ENCODE data around the gene CLDN5. TPM values are rescaled to one million over a fixed set of nuclear protein-coding genes. Genes with fewer than 3 reads are reported as not detected.
A peak's percentile ranks its signal among the peaks of the same experiment; 100 is the strongest.

The CLDN5 gene
- total RNA-seq, 4 donors from 2014 or later, result 22.1 to 112 (median 56.8) TPM

DNA sequence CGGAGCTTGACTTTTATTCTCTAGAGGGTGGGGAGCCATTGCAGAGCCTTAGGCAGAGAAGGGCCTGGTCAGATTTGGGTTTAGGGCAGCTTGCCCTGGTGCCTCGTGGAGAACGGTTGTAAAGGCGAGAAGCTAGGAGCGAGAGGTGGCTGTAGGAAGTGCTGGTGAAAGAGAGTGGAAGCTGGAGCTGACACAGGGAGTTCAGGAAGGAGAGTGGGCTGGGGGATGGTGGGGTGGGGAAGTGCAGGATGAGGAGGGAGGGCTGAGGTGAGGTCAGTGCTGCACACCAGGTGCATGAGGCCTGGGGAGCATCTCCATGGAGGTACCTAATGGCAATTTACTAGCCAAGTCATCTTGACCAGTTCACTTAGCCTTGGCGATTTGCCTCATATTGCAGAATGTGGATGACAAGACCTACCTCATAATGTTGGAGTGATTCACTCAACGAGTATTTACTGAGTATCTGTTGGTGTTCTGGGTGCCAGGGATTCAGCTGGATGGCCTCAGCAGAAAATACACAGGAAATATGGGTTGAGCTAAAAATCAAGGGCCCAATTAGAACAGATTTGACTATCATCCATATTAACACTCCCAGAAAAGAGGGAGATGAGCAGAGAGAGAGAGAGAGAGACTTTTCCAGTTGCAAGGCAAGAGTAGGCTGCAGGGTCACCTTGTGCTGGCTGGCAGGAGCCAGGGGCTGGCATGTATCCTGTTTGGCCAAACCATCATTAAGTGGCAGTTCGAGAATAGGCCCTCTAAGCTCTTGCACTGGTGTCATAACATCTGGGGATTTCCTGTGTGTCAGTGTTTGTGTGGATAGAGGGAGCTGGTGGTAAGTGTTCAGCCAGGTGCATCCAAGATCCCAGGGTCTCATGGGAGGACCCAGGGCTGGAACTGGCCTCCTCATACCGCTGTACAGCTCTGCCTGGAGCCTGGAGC, 44.4 kb upstream of the CLDN5 start:
- no peak for DNase-seq (ENCODE audit: low spot score in 2 of 2)
- no peaks in the 10 kb centered on the region for H3K9me3 ChIP-seq
- peaks cover 11% of the 10 kb centered on the region for H3K4me1 ChIP-seq
- peaks cover 6% of the 10 kb centered on the region for H3K27me3 ChIP-seq
- TF ChIP-seq EP300 (IDR thresholded peaks at IDR 0.05) (no peak), POLR2A (IDR thresholded peaks at IDR 0.05) (no peak), POLR2AphosphoS5 (IDR thresholded peaks at IDR 0.05) (no peak)
- TF ChIP-seq, protein P1, sequence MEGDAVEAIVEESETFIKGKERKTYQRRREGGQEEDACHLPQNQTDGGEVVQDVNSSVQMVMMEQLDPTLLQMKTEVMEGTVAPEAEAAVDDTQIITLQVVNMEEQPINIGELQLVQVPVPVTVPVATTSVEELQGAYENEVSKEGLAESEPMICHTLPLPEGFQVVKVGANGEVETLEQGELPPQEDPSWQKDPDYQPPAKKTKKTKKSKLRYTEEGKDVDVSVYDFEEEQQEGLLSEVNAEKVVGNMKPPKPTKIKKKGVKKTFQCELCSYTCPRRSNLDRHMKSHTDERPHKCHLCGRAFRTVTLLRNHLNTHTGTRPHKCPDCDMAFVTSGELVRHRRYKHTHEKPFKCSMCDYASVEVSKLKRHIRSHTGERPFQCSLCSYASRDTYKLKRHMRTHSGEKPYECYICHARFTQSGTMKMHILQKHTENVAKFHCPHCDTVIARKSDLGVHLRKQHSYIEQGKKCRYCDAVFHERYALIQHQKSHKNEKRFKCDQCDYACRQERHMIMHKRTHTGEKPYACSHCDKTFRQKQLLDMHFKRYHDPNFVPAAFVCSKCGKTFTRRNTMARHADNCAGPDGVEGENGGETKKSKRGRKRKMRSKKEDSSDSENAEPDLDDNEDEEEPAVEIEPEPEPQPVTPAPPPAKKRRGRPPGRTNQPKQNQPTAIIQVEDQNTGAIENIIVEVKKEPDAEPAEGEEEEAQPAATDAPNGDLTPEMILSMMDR (IDR thresholded peaks at IDR 0.05), result no peak
- H3K4me3 ChIP-seq, result no peak overlapping the region
- H3K27ac ChIP-seq, result no peak overlapping the region
- H3K36me3 ChIP-seq, result no peaks in the 10 kb centered on the region
- 73% methylated on average over 9 of the region's 9 CpGs for WGBS

DNA sequence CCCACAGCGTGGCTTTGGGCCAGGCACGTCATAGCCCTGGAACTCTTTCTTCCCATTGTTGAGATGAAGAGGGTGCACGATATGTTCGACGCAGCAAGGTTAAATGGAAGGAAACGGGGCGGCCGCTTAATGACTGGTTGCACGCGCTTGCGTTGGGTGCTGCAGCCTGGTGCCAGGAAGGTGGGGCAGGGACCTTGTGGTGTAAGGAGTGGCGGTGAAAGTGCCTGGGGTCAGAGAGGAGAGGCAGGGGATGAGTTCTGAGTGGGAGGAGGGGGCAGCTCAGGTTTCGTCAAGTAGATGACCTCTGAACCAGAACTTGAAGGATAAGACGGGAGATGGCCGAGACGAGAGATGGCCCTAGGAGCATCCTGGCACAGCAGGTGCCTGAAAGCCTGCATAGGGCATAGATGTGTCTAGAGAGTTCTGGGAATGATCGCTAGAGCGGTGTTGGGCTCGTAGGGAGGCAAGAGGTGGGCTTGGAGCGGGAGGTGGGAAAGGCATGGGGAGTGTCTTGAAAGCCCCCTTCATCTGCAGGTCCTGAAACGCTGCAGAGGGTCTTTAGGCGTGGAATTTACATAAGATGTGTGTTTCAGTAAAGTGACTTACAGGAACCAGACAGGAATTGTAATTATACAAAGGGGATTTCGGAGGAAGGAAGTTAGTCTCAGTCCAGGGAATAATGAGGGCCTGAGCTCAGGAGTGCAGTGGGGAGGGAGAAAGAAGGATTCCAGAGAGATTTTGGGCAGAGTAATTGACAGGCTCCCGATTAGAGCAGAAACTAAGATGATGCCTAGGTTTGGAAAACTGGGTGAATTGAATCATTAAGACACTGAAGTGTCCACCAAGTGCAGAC, 43.2 kb upstream of the CLDN5 start:
- H3K27ac ChIP-seq, result no peak overlapping the region
- H3K9me3 ChIP-seq, result no peaks in the 10 kb centered on the region
- H3K4me3 ChIP-seq, result no peak overlapping the region
- TF ChIP-seq, protein P1 (IDR thresholded peaks at IDR 0.05), result no peak
- no peak for TF ChIP-seq POLR2A (IDR thresholded peaks at IDR 0.05)
- TF ChIP-seq EP300 (IDR thresholded peaks at IDR 0.05), result no peak
- no peak for TF ChIP-seq POLR2AphosphoS5 (IDR thresholded peaks at IDR 0.05)
- 82% methylated on average over 24 of the region's 24 CpGs for WGBS
- H3K36me3 ChIP-seq, result no peaks in the 10 kb centered on the region
- peak in 1 of 2 donors; percentile 48 for DNase-seq (ENCODE audit: low spot score in 2 of 2)
- H3K4me1 ChIP-seq, result peaks cover 11% of the 10 kb centered on the region
- H3K27me3 ChIP-seq, result peaks cover 6% of the 10 kb centered on the region

DNA sequence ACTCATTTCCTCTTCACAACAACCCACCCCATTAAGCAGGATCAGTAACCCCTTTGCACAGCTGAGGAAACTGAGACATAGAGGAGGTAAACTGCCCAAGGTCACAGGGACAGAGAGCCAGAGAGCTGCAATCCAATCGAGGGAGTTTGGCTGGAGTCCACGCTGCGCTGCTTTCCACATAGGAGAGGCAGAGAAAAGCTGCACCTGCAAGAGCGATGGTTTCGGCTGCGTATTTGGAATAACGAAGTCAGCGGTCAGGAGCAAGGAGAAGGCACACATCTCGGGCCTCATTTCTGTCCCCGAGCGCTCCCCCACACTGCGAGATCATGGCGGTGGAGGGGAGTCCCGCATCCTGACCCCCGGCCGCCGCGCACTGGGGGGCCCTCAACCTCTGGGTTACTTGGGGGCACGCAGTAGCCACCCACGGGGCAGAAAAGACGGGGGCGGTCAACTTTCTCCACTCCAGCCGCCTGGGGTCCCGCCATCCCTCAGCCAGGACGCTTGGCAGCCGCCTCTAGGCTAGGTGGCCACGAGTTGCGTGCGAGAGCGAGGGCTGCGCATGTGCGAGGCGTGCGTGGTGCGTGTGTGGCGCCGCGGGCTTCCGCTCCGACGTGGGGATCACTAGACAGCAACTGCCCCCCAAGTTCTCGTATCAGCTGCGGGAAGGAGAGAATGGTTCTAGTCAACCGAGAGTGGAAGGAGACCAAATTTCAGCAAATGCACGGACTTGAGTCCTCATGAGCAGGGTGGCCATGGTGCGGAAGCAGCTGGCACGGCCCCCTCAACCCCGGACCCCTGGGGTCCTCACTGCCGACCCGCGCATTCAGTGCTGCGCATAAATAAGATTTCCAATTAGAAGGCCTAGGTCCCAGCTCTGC, 42.3 kb upstream of the CLDN5 start:
- no peaks in the 10 kb centered on the region for H3K9me3 ChIP-seq
- WGBS, result 93% methylated on average over 27 of the region's 52 CpGs
- peak overlapping the region; percentile 28 for H3K27ac ChIP-seq
- peaks cover 11% of the 10 kb centered on the region for H3K4me1 ChIP-seq
- H3K36me3 ChIP-seq, result no peaks in the 10 kb centered on the region
- H3K27me3 ChIP-seq, result peaks cover 6% of the 10 kb centered on the region
- TF ChIP-seq, protein P1 (IDR thresholded peaks at IDR 0.05), result no peak
- TF ChIP-seq POLR2AphosphoS5 (IDR thresholded peaks at IDR 0.05) (no peak), POLR2A (IDR thresholded peaks at IDR 0.05) (no peak), EP300 (IDR thresholded peaks at IDR 0.05) (no peak)
- no peak overlapping the region for H3K4me3 ChIP-seq
- DNase-seq (ENCODE audit: low spot score in 2 of 2), result peak in 1 of 2 donors; percentile 57

DNA sequence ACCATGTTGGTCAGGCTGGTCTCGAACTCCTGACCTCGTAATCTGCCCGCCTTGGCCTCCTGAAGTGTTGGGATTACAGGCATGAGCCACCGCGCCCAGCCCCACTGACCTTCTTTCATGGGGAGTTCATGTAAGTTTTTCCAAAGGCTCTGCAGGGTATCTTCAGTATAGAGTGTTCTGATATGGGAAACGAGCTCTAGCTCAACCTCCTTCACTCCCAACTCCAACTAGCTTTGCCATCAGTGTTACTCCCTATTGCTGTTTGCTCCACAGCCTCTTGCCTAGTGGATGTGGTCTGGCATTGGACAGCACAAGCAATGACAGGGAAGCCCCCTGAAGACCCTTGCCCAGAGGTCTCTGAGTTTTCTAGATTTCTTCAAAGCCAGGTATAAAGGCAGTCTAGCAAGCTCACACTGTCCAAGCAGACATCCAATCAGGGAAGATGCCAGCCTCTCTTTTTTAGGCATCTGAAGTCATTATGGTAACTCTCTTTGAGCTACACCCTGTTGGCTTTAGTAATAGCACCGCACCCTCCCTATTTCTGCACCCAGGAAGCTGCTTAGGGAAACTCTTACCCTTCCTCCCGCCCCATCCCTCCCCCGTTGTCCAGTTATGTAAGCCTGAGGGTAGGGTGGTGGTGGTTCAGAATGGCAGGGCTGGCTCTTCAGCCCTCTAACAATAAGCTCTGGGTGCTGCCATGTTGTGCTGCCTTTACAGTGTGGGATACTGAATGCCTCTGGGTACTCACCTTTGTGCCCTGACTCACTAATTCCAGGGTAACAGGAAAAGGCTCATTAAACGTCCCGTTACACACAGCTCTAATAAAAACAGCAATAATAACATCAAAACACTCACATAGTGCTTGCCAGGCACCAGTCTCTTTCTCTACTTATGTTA, 41.4 kb upstream of the CLDN5 start:
- 65% methylated on average over 11 of the region's 11 CpGs for WGBS
- Histone ChIP-seq H3K4me1 (peaks cover 11% of the 10 kb centered on the region), H3K9me3 (no peaks in the 10 kb centered on the region), H3K27ac (peak overlapping the region; percentile 28), H3K36me3 (no peaks in the 10 kb centered on the region), H3K4me3 (no peak overlapping the region), H3K27me3 (peaks cover 6% of the 10 kb centered on the region)
- no peak for DNase-seq (ENCODE audit: low spot score in 2 of 2)
- TF ChIP-seq, protein P1 (IDR thresholded peaks at IDR 0.05), result no peak
- TF ChIP-seq POLR2A (IDR thresholded peaks at IDR 0.05) (no peak), EP300 (IDR thresholded peaks at IDR 0.05) (no peak), POLR2AphosphoS5 (IDR thresholded peaks at IDR 0.05) (no peak)

Measured in suprapubic skin (tissue), 4 donors.